Heart right ventricle (tissue), 16 donors: ENCODE results near the gene SLC25A41. TPM values are rescaled to one million over a fixed set of nuclear protein-coding genes. Genes with fewer than 3 reads are reported as not detected.
"Not testable (repeated sequence)": the region's sequence is repeated elsewhere in the genome, so short reads cannot be mapped to it uniquely, and the experiment has no call there.

Source experiments
- ATAC-seq, 8 donors: fragments of 200-7000 bp; cut with Tn5 transposase; one replicate each; pipeline ENCODE4 v1.9.1; 2020; ENCODE audit warnings: mild to moderate bottlenecking in 8 of 8, moderate library complexity in 8 of 8, moderate number of reproducible peaks in 1 of 8
- DNase-seq, 2 donors: peaks; one replicate each; pipeline ENCODE4 v3.0.0-alpha.2; 2020
- H3K27ac ChIP-seq, 10 donors: fragments of 200-600 bp; sonication (generic) in 2 of 10; one replicate each; pipeline versions ENCODE4 v1.5.0 to v1.8.0; 2020 to 2022; ENCODE audit warnings: mild to moderate bottlenecking in 3 of 10
- H3K27me3 ChIP-seq, 7 donors: fragments of 200-600 bp; one replicate each; pipeline ENCODE4 v1.8.0; 2021 to 2022; ENCODE audit warnings: mild to moderate bottlenecking in 2 of 7
- H3K36me3 ChIP-seq, 9 donors: fragments of 200-600 bp; sonication (generic) in 1 of 9; one replicate each; pipeline versions ENCODE4 v1.5.0 to v1.8.0; 2020 to 2022; ENCODE audit warnings: mild to moderate bottlenecking in 2 of 9
- H3K4me1 ChIP-seq, 9 donors: fragments of 200-600 bp; sonication (generic) in 1 of 9; one replicate each; pipeline versions ENCODE4 v1.5.0 to v1.8.0; 2020 to 2022; ENCODE audit warnings: mild to moderate bottlenecking in 4 of 9
- H3K4me3 ChIP-seq, 10 donors: fragments of 200-600 bp; sonication (generic) in 2 of 10; one replicate each; pipeline versions ENCODE4 v1.5.0 to v1.8.0; 2020 to 2022; ENCODE audit warnings: mild to moderate bottlenecking in 7 of 10, moderate library complexity in 2 of 10
- H3K9me3 ChIP-seq, 11 donors: fragments of 200-600 bp in 10 of 11; sonication (generic) in 2 of 11; one replicate each; pipeline versions ENCODE4 v1.5.0 to v1.8.0; 2013 to 2022; ENCODE audit warnings: mild to moderate bottlenecking in 2 of 11, control low read depth in 1 of 11, moderate library complexity in 1 of 11
- CTCF ChIP-seq, 9 donors: fragments of 200-600 bp; sonication (generic) in 2 of 9; IDR thresholded peaks; one replicate each; pipeline versions ENCODE4 v1.5.0 to v1.8.0; 2021 to 2022; ENCODE audit warnings: antibody characterized with exemption in 9 of 9, mild to moderate bottlenecking in 5 of 9, moderate library complexity in 1 of 9
- WGBS, 2 donors: extraction: QIAGEN DNeasy Blood & Tissue Kit; methylation state at CpG; one replicate each; pipeline ENCODE4 v1.1.7; 2013; ENCODE audit warnings: inconsistent platforms in 1 of 2; 5-methylcytosine and 5-hydroxymethylcytosine counted together
- intact Hi-C, 10 donors: fragments of 100-400 bp; cut with DNase I; formaldehyde crosslinking; loops; one replicate each; pipeline versions ENCODE4 v1.11.1 to v1.14.2; 2022
- polyA plus RNA-seq, 2 donors: library from polyadenylated mRNA; stranded (reverse); fragments of 200-250 nt; gene quantifications; one replicate each; pipeline ENCODE4 v1.2.3, GENCODE V29; 2013
- total RNA-seq, 10 donors: library from RNA; stranded (reverse); fragmentation: NEBNext Ultra II Directional in 3 of 10; extraction: Animal tissue kit (Norgen Biotek cat#: 25700) in 3 of 10; gene quantifications; one replicate each; pipeline versions ENCODE4 v1.2.1 to v1.2.4, GENCODE V29; 2021 to 2023
- donor health status: Arrhythmogenic right ventricular cardiomyopathy.
- donor health status: ischemic (EF 13 %, LVEDD 7.1; RV severe dilation, severe dysfunction).
- donor health status: healthy with polysubstance abuse.
- donor health status: DM: no; HTN: yes; CAD: no.
- donor health status: DM: no; HTN: no; CAD: no.
- donor health status: ischemic (EF 25% LVEDD 6.9; RV normal size, moderate dysfunction).
- donor health status: ischemic (EF 25% LVEDD 5.7; RV mildly dilated, moderate dysfunction).
- donor health status: healthy.
- donor health status: DM: yes; HTN: yes; CAD: no.
- donor health status: Ischemic cardiomyopathy.
- donor health status: ischemic (EF 35%, LVEDD 5.7; RV mildly dilated, moderate dysfunction).
- donor health status: nonischemic (EF 11% LVEDD 7.7; RV severe dilation, severe dysfunction).
- donor health status: DM: yes; HTN: yes; CAD: no.
- donor health status: PGD.
- donor health status: ischemic (EF 29% LVEDD 5.4; RV normal size, mild dysfunction).
- donor health status: nonischemic (EF 23%, LVEDD 6.1; RV moderate dilation, normal function).

SLC25A41 gene
- total and polyA plus RNA-seq, 12 donors, result 0.17 to 1.7 (median 0.44) TPM; not detected in 4

- Histone ChIP-seq H3K4me3 (no peak overlapping the region), H3K27ac (no peak overlapping the region), H3K36me3 (no peaks in the 10 kb centered on the region), H3K9me3 (no peaks in the 10 kb centered on the region), H3K4me1 (no peaks in the 10 kb centered on the region), H3K27me3 (no peaks in the 10 kb centered on the region)
- no peak for TF ChIP-seq CTCF (IDR thresholded peaks at IDR 0.05)
- DNase-seq (no peak), ATAC-seq (no peak)
- intact Hi-C loops, result no loop called here
- 85 to 91% methylated on average over 5 of the region's 5 CpGs for WGBS, 2 donors
Measured at GRCh38 chr19:6406401-6406800, 27.2 kb downstream of the SLC25A41 start.

- H3K9me3 ChIP-seq, result no peaks in the 10 kb centered on the region
Measured at GRCh38 chr19:6402837-6403608, 30.5 kb downstream of the SLC25A41 start.

GRCh38 chr19:6402058-6402457 is 31.5 kb downstream of the SLC25A41 start:
- no peaks in the 10 kb centered on the region for H3K4me1 ChIP-seq
- DNase-seq (no peak), ATAC-seq (no peak)
- intact Hi-C loops, result no loop called here
- no peaks in the 10 kb centered on the region for H3K36me3 ChIP-seq
- no peak for TF ChIP-seq CTCF (IDR thresholded peaks at IDR 0.05)
- no peaks in the 10 kb centered on the region for H3K27me3 ChIP-seq
- H3K4me3 ChIP-seq, result no peak overlapping the region
- H3K27ac ChIP-seq, result no peak overlapping the region
- no peaks in the 10 kb centered on the region for H3K9me3 ChIP-seq
- 92% methylated on average over 10 of the region's 10 CpGs for WGBS, 2 donors

More at GRCh38 chr19:6402837-6403608, 30.5 kb downstream of the SLC25A41 start:
- H3K36me3 ChIP-seq, result no peaks in the 10 kb centered on the region
- TF ChIP-seq CTCF (IDR thresholded peaks at IDR 0.05), result no peak
- H3K4me3 ChIP-seq, result no peak overlapping the region
- DNase-seq, result no peak
- no peak overlapping the region for H3K27ac ChIP-seq
- H3K27me3 ChIP-seq, result no peaks in the 10 kb centered on the region
- WGBS, 2 donors, result 57 to 66% methylated on average over 22 of the region's 22 CpGs
- intact Hi-C loops, result no loop called here
- ATAC-seq, result peak in 5 of 8 donors; percentile 29 to 64 (median 46)
- H3K4me1 ChIP-seq, result no peaks in the 10 kb centered on the region

- 89 to 93% methylated on average over 23 of the region's 23 CpGs for WGBS, 2 donors
- H3K9me3 ChIP-seq, H3K36me3 ChIP-seq, ATAC-seq, H3K4me3 ChIP-seq, H3K27me3 ChIP-seq, H3K4me1 ChIP-seq, H3K27ac ChIP-seq, intact Hi-C loops, DNase-seq: not testable (repeated sequence)
Measured at GRCh38 chr19:6400062-6400944, 33.3 kb downstream of the SLC25A41 start.
